ENCODE results near the gene SUMO4.

DNA sequence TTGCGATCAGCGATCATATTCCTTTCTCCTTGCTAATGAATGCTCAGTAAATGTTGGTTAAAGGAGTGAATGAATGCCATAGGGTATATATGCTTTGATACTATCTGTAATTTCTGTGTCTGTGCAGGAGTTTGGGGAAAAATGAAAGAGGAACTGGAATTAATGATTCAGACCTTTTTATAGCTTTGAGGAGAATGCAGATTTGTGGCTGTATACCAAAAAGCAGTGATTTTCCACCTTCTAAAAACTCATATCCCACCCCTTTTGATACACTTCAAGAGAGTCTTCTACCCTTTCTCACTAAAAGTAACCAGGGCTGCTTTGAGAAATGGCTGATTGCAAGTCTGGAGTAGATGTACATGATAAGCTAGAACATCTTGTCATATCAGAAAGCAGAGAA is 26.6 kb upstream of the SUMO4 start:
- TF ChIP-seq CTCF (IDR thresholded peaks at IDR 0.05; ENCODE audit: insufficient read depth, low read depth, low read length), result no peak
- TF ChIP-seq EZH2 (IDR thresholded peaks at IDR 0.05; ENCODE audit: insufficient read depth, low read length), result no peak

Data from astrocyte (in vitro differentiated cells and primary cell).